GM19239 (cell line): ENCODE data around the gene DNAJA1.
"Not testable (repeated sequence)": the region's sequence is repeated elsewhere in the genome, so short reads cannot be mapped to it uniquely, and the experiment has no call there.

Experiments
- DNase-seq: peaks from one replicate; pipeline ENCODE4 v3.0.0; 2011; ENCODE audit warnings: low spot score; ENCODE audit not compliant: insufficient read length
- FAIRE-seq: peaks from 2 replicates; lab custom pipeline; 2011; peaks lifted over from hg19 to GRCh38; lab: Jason Lieb, UNC

DNAJA1 gene

GRCh38 chr9:33076046-33077004 is 51.3 kb downstream of the DNAJA1 start, which contains the start of gene SMU1:
SMU1 (minus strand) TSS chr9:33076674; CDS start chr9:33076608, 66 bp downstream.
- peak; percentile 82 for DNase-seq
- peak; percentile 96 for FAIRE-seq

- no peak for FAIRE-seq
- no peak for DNase-seq
Measured at GRCh38 chr9:33080534-33080933, 55.5 kb downstream of the DNAJA1 start.

- DNase-seq (peak; percentile 55), FAIRE-seq (peak; percentile 97)
Measured at GRCh38 chr9:33081128-33081851, 56.2 kb downstream of the DNAJA1 start.

- DNase-seq (no peak), FAIRE-seq (no peak)
Measured at GRCh38 chr9:33082128-33082527, 57.1 kb downstream of the DNAJA1 start.

GRCh38 chr9:33082538-33083326 is 57.7 kb downstream of the DNAJA1 start:
- no peak for FAIRE-seq

GRCh38 chr9:33085672-33086071 is 60.6 kb downstream of the DNAJA1 start:
- FAIRE-seq, DNase-seq: not testable (repeated sequence)

More at GRCh38 chr9:33082538-33083326, 57.7 kb downstream of the DNAJA1 start:
- no peak for DNase-seq
